Left forelimb (tissue), 1 donor: ENCODE results near the gene ROBO3.

Source experiments
- DNase-seq: peaks from one replicate; pipeline ENCODE4 v3.0.0-alpha.2; 2018; ENCODE audit warnings: low spot score

Gene ROBO3

GRCh38 chr11:124865181-124865901 lies at the start of gene ROBO3:
TSS of gene ROBO3 (plus strand) at chr11:124865432. CDS start at chr11:124865578, 146 bp downstream.
- no peak for DNase-seq

GRCh38 chr11:124817036-124817435 lies 48.2 kb upstream of the ROBO3 start:
- DNase-seq, result no peak

GRCh38 chr11:124821995-124822730 lies 43.1 kb upstream of the ROBO3 start:
- DNase-seq, result no peak

GRCh38 chr11:124823512-124824376 lies 41.5 kb upstream of the ROBO3 start:
- DNase-seq, result no peak

- DNase-seq, result no peak
Measured at GRCh38 chr11:124825876-124826275, 39.4 kb upstream of the ROBO3 start.

- no peak for DNase-seq
Measured at GRCh38 chr11:124829986-124830385, 35.2 kb upstream of the ROBO3 start.

- no peak for DNase-seq
Measured at GRCh38 chr11:124830749-124831148, 34.5 kb upstream of the ROBO3 start.

- DNase-seq, result no peak
Measured at GRCh38 chr11:124831897-124832296, 33.3 kb upstream of the ROBO3 start.

GRCh38 chr11:124832571-124832970 lies 32.7 kb upstream of the ROBO3 start:
- no peak for DNase-seq

- DNase-seq, result no peak
Measured at GRCh38 chr11:124834526-124835180, 30.6 kb upstream of the ROBO3 start.

- DNase-seq, result no peak
Measured at GRCh38 chr11:124835918-124836317, 29.3 kb upstream of the ROBO3 start.

- DNase-seq, result no peak
Measured at GRCh38 chr11:124837491-124837856, 27.8 kb upstream of the ROBO3 start.

- DNase-seq, result no peak
Measured at GRCh38 chr11:124838805-124839127, 26.5 kb upstream of the ROBO3 start.

- DNase-seq, result no peak
Measured at GRCh38 chr11:124839128-124839971, 25.9 kb upstream of the ROBO3 start.

- DNase-seq, result no peak
Measured at GRCh38 chr11:124839972-124840621, 25.1 kb upstream of the ROBO3 start.

GRCh38 chr11:124840666-124841065 lies 24.6 kb upstream of the ROBO3 start:
- DNase-seq, result no peak

- no peak for DNase-seq
Measured at GRCh38 chr11:124841201-124841600, 24.0 kb upstream of the ROBO3 start.

GRCh38 chr11:124841840-124842239 lies 23.4 kb upstream of the ROBO3 start:
- no peak for DNase-seq

GRCh38 chr11:124842305-124842704 lies 22.9 kb upstream of the ROBO3 start:
- DNase-seq, result no peak

GRCh38 chr11:124843616-124843910 lies 21.7 kb upstream of the ROBO3 start:
- DNase-seq, result no peak

GRCh38 chr11:124844664-124845079 lies 20.6 kb upstream of the ROBO3 start:
- no peak for DNase-seq
